HG03520 (cell line): ENCODE data around the gene DQX1.
A peak's percentile ranks its signal among the peaks of the same experiment; 100 is the strongest.

ENCODE experiments used
- ATAC-seq: cut with Tn5 transposase; IDR thresholded peaks from one replicate; pipeline ENCODE4 v1.9.1; 2021; ENCODE audit warnings: mild to moderate bottlenecking, moderate library complexity; ENCODE audit not compliant: unreplicated experiment

DQX1 gene

GRCh38 chr2:74512744-74513604 is 13.1 kb downstream of the DQX1 start:
- no peak for ATAC-seq

- no peak for ATAC-seq
These were observed 14.7 kb downstream of the DQX1 start for GRCh38 chr2:74511104-74511989.

GRCh38 chr2:74510272-74510671 is 15.8 kb downstream of the DQX1 start:
- ATAC-seq, result no peak

- ATAC-seq, result peak; percentile 10
These were observed 18.0 kb downstream of the DQX1 start for GRCh38 chr2:74507926-74508520.

- ATAC-seq, result peak; percentile 82
These were observed 18.7 kb downstream of the DQX1 start, which contains the start of gene PCGF1 for GRCh38 chr2:74507145-74507925. Gene PCGF1 (minus strand): TSS chr2:74507695. CDS start chr2:74507668, 27 bp downstream.

- no peak for ATAC-seq
These were observed 20.4 kb downstream of the DQX1 start for GRCh38 chr2:74505448-74506246.

GRCh38 chr2:74504591-74504990 is 21.4 kb downstream of the DQX1 start:
- no peak for ATAC-seq

DNA sequence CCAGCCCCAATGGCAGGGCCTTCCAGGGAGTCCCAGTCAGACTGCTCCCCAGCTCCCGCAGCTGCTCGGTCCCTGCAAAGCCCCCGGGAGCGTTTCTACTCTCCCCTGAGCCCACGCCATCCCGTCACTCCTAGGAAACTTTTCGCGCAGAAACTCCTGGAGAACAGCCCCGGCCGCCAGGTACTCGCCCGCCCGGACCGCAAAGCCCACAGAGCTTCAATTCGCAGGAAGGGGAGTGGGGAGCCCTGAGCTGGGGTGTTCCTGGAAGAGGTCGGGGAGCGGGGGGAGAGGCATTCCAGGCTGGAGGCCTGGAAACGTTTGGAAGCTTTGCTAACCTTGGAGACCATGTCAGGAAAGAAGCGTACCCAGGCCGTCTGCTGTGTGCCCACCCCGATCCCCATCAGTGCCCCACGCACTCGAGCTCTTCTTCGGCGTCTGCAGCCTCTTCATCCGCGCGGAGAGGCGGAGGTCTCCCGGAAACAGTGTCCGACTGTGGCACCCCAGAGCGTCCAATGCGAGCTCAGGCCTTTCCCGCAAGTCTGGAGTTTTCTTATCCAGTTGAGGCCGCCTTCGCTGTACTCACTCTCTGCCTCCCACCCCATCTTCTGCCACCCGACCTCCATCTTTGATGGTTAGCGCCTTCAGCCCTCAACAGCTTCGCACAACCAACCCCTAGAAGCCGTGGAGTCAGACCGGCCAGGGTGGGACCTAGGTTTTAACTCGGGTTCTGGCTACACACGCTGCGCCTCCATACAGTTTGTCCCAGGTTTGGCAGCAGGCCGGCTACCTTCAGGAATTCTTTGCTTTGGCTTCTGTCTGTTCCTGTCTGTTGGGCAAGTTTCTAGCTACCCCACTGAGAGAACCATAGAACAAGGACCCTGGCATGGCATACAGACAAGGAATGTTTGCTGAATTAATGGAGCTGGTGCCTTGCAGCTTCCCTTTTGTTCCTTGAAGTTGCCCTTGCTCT is 22.2 kb downstream of the DQX1 start:
- ATAC-seq, result no peak

DNA sequence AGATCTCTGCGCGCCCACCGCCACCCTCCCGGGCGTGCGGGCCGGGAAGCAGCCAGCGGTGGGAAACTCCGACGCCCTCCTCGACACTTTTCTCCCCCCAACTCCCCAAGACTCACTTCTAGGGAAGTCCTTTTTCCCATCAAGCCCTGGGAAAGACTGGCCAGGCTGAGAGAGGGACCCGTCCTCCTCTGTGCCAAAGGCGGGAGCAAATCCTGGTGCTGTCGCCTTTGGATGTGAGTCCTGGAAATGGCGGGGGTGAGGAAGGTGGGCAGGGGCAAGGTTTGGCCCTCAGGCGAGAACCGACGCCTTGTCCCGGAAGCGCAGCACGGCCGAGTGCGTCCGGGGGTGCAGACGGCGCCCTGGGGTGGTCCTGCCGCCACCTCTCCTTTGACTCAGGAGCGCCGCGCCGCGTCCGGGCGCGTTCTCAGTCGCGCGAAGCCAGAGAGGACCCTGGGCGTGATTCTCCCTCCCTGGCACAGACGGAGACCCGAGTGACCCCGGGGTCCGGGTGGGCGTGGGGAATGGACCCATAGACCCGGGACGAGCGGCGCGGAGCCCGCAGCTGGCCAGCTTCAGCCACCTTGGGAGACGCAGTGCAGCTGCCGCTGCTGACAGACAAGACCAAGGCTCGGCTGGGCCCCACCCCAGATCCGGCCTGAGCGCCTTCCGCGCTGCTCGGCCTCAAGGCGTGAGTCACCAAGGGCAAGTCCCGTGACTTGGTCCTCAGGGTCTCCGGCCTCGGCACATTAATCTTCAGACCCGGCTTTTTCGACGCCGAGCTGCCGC is 23.1 kb downstream of the DQX1 start:
- no peak for ATAC-seq

GRCh38 chr2:74502147-74502719 is 23.8 kb downstream of the DQX1 start:
- ATAC-seq, result no peak

DNA sequence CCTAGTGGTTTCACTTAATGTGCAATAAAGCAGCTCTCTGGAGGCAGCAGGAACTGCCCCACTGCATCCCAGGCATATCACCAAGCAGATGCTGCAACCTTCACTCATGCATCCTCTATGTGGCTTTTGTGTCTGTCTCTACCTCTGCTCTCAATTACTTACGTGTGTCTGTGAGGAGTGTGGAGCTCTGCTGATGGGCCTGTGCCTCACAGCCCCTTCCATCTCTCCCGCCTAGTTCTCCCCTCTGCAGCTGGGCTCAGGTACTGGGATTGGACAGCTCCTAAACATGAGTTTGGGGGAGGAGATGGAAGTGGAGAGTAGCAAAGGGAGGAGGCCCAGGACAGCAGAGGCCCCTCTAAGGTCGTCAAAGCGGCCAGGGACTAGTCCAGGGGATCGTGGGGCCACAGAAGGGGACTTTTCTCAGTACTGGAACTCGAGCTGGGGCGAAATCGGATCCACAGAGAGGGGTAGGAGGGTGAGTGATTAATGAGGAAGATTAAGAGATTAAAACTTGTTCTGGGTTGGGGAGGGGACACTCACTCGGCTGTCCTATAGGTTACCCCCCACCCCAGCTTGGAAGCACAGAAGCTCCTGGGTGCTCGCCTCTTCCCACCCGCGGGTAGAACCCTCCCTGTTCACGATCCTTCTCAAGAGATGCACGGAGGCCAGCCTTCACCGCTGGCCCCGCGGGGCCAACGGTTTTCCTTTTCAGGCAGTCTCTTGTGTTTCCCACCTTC is 24.5 kb downstream of the DQX1 start:
- no peak for ATAC-seq

DNA sequence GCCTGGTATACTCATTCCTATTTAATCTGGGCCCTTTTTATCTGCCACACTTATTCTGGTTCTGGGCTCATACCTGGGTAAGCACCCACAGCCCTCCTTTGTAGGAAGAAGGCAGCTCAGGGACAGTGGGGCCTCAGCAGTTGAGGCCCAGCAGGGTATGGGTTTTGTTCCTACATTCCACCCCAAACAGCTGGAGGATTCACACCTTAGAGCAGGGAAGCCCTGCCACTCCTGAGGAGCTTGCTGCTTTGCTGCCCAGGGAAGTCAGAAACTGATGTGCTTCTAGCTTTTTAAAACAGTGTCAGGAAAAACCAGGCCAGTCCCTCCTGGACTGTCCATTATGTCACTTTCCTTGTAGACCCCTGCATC is 25.5 kb downstream of the DQX1 start:
- ATAC-seq, result no peak

GRCh38 chr2:74499940-74500577 is 26.0 kb downstream of the DQX1 start:
- ATAC-seq, result no peak

DNA sequence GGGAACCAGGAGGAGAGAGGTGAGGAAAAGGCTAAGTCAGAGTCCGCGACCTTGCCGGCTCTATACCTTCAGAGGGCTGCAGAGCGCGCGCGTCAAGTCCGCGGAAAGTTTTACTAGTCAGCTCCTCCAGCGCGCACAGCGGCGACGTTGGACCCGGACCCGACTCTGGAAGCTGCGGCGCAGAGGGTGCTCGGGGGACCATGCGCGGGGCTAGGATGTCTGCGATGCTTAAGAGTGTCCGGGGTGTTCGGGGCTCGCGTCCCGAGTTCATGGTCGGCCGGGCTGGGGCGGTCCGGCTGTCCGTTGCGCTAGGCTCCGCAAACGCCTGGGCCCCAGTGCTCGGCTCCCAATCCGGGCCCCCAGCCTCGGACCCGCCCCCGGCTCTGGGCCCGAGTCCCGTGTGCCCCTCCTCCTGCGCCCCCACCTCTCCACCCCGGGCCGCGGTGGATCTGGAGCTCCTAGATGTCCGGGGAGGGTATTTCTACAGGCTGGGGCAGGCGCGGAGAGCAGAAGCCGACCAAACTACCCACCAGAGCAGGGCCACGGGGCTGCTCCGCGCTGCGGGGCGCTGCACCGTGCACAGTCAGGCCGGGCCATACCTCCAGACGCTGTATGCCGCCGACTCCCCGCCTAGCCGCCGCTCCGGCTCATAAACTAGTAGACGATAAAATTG is 26.6 kb downstream of the DQX1 start, which contains the start of gene LBX2:
Gene LBX2 (minus strand): TSS at position 337 of the 673 bp plus-strand sequence. CDS start 66 bp downstream, at position 271.
- no peak for ATAC-seq

- no peak for ATAC-seq
These were observed 27.3 kb downstream of the DQX1 start for GRCh38 chr2:74498500-74499266.
